Fibroblast of the conjunctiva (primary cell): Measurements from ENCODE around the gene UBE2D1.

Experiments used
- DNase-seq: peaks from one replicate; pipeline ENCODE4 v3.0.0-alpha.2; 2010; ENCODE audit warnings: low read depth

Gene UBE2D1

GRCh38 chr10:58334817-58335305 is at the start of gene UBE2D1:
UBE2D1 (plus strand) TSS chr10:58335006; CDS start chr10:58335202, 196 bp downstream.
- DNase-seq = peak; percentile 24

DNA sequence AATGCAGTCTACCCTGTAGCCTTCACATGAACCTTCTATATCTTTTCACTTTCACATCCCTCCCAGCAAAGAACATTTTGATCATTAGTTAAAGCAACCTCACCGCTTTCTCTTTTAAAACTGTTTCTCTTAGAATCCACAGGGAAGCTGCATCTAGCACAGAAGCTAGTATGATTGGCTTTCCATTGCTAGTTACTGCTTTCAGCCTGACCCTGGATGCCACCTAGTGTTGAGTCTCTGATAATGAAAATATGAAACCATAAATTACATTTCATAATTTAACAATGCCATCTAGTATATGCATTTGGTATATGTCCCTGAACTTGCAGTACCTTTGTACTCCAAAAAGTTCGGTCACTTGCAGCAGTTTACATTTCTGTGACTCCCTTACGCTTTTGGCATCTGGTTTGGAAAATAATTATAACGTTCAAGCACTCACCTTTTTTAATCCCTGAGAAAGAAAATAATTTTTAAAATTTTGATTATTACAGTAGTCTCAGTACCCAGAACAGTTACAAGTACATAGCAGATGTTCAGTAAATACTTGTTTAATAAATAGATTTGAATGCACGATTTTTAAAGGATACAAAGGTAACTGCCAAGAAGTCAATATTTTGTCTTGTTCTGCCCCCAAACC is 43.1 kb upstream of the UBE2D1 start:
- peak; percentile 56 for DNase-seq

DNA sequence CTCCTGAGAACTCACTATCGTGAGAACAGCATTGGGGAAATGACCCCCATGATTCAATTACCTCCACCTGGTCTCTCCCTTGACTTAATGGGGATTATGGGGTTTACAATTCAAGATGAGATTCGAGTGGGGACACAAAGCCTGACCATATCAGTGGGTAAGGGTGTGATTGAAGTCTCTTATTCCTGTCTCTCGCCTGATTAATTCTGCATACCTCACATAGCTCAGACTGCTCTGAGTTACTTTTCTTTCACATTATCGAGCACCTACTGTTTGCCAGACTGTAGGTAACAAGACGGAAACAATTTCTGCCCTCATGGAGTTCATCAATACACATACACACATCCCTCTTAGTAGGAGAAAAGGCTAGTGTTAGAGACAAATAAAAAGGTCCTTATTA is 40.8 kb upstream of the UBE2D1 start:
- DNase-seq = no peak

DNA sequence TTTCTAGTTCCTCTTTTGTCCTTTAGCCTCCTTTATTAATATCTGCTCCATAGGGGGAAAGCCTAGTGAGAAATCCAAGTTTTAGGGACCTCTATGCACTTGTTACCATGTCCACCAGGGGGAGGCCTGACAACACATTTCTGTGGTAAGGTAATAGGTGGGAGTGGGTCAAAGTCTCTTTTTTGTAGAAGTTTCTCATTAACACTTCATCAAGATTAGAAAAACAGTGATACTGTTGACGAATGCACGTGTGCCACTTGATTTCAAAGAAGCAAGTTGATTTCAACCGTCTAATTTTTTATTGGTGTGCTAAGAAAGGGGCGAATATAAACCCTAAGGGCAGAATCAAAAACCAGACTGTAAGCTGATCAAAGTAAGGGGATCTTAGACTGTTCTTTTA is 35.2 kb upstream of the UBE2D1 start:
- peak; percentile 23 for DNase-seq

- DNase-seq = no peak
Measured at GRCh38 chr10:58300676-58301075, 34.1 kb upstream of the UBE2D1 start.

DNA sequence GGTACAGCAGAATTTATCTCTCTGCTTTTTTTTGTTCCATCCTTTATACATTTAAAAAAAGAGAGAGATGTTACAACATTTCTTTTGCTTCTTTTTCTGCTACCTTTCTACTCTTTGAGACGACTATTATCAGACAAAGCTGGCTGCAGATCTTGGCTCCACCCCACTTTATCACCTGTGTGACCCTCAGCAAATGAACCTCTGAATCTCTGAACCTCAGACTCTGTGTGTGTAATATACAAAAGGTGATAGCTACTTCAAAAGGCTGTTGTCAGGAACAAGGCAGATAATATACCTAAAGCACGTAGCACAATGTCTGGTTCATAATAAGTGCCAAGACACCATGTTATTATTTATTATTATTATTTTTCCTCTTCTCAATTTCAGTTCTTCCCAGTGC is 32.6 kb upstream of the UBE2D1 start:
- DNase-seq = no peak

DNA sequence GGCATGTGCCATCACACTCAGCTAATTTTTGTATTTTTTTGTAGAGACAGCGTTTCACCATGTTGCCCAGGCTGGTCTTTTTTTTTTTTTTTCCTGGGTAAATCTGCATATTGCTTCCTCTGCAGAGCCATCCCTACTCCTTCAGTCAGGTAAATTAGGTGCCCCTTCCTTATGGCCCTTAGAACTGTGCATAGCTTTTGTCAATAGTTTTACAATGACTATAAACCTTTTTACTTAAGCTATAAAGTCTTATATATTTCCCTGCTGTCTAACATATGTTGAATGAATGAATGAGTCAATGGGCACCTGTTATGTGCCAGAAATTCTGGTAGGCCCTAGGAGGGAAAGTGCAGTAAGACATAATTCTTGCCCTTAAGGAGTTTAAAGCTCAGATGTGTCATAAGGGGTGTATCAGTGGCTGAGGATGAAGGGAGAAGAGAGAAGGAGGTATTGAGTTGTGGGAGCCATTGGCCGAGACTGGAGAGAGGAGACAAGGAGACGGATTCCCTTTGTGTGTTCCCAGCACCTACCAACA is 30.6 kb upstream of the UBE2D1 start:
- no peak for DNase-seq

DNA sequence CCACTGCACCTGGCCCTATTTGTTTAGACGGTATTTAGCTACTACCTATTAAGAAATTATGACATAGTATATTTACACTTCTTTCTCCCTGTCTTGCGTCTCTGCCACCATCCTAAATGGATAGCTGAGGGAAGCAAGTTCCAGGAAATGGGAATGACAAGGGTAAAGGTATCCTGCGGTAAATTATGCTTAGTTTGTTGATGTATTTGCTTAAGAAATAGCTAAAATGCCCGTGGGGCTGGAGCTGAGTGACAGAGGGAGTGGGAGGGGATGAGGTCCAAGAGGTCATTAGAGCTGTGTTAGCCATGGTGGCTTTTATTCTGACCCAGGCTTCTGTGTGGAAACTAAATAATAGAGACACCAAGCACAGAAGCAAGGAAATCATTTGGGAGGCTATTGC is 29.0 kb upstream of the UBE2D1 start:
- no peak for DNase-seq

DNA sequence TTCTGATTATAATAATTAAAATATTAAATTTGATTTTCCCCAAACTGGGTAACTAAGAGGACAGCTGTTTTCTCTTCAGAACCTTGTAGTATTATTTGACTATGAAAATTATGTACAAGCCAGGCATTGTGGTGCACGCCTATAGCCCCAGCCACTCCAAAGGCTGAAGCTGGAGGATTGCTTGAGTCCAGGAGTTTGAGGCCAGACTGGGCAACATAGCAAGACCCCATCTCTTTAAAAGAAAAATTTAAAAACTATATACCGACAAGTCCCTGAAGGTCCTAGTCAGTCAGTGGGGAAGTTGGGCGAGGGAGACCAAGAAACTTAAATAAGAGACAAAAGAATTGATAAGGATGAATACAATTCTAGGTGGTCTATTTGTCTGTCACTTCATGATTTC is 27.1 kb upstream of the UBE2D1 start:
- no peak for DNase-seq

DNA sequence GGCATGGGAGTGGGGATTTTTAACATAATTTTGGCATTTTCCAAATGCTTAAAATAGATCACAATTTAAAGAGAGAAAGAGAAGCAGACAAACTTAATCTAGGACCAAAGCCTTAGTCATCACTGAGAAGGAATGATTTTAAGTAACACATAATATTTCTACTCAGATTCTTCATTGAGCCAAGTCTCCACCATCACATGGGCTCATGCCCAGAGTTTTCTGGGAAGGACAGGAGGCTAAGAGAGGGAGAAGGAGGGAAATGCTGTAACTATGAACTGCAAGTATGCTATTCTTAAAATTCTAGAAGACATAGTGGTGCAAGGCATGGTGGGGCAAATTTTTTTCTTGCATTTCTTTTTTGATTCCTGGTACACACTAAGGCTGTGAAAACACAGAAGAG is 23.8 kb upstream of the UBE2D1 start:
- no peak for DNase-seq

GRCh38 chr10:58316874-58317273 is 17.9 kb upstream of the UBE2D1 start:
- no peak for DNase-seq

DNA sequence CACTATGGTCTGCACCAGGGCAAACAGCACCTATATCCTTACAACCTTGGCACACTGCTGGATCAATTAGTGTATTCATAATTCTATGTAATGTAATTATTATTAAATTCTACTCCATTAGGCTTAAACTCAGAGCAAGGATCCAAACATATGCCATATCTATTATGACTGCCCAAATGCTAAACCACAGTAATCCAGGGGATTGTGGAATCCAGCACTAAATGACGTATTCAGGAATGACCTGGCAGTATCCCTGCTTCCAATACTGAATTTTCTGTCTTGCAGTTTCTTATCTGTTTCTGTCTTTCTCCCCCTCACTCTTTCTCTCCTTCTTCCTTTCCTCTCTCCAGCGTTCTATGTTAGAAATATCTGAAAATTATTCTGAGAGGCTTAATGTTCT is 16.5 kb upstream of the UBE2D1 start:
- DNase-seq = no peak

DNA sequence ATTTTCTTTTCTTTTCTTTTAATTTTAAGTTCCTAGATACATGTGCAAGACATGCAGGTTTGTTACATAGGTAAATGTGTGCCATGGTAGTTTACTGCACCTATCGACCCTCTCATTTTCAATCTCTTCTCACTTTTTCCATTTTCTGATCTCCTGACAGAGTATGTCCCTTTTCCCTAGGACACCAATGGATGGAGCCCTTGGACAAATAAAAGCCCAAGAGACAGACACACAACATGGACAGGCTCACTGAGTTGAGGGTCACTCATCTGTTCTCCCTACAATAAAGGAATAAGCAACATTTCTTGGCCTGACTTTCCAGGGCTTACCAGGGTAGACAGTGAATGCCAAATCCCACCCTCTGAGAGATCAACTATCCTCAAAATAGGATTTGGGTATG is 15.2 kb upstream of the UBE2D1 start:
- no peak for DNase-seq

DNA sequence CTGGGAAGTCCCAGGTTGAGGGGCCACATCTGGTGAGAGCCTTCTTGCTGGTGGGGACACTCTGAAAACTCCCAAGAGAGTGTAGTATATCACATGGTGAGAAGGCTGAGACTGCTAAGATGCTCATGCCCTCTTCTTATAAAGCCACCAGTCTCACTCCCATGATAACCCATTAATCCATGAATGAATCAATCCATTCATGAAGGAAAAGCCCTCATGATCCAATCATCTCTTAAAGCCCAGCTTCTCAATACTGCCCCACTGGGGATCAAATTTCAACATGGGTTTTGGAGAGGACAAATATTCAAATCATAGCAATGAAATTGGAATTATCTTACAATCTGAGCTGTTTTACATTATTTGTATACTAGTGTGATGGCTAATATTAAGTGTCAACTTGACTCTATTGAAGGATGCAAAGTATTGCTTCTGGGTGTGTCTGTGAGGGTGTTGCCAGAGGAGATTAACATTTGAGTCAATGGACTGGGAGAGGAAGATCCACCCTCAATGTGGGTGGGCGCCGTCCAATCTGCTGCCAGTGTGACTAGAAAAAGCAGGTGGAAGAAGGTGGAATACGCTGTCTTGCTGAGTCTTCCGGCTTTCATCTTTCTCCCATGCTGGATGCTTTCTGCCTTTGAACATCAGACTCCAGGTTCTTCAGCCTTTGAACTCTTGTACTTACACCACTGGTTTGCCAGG is 14.3 kb upstream of the UBE2D1 start:
- no peak for DNase-seq

- no peak for DNase-seq
Measured at GRCh38 chr10:58322072-58322834, 12.6 kb upstream of the UBE2D1 start.

- no peak for DNase-seq
Measured at GRCh38 chr10:58322835-58323209, 12.0 kb upstream of the UBE2D1 start.

DNA sequence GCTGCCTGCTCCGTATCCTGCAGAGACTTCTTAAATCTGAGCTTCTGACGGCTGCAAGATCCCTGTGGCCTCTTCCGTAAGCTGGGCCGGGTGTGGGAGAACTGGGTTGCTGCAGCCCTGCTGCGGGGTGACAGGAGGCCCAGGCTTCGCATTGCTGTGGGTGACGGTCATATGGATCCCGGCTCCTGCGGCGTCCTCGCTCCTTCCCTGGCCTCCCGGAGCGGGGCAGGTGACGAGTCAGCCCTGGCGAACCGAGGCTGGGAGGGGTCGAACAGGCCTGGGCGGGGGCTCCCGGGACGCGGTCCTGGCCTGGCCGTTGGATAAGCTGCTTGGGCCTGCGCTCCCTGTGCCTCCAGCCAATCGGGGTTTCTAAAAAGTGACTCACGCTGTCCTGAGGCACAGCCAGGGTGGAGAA is 7.8 kb upstream of the UBE2D1 start:
- DNase-seq = peak; percentile 18

- DNase-seq = no peak
Measured at GRCh38 chr10:58328233-58328632, 6.6 kb upstream of the UBE2D1 start.

DNA sequence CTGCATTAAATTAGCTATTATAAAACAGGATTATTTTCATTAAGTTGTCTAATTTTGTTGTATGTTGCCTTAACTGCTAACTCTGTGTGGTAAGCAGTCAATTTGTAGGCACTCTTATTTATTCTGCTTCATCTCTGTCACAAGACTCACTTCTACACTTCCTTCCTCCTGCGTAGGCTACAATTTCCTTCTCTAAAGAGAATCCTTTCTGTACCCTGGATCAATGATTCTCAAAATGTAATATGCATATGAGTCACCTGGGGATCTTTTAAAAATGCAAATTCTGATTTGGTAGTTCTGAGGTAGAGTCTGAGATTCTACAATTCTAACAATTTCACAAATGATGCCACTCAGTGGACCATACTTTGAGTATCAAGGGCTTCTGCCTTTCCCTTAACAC is 4.4 kb upstream of the UBE2D1 start:
- DNase-seq = no peak

- DNase-seq = no peak
Measured at GRCh38 chr10:58331646-58332045, 3.2 kb upstream of the UBE2D1 start.

DNA sequence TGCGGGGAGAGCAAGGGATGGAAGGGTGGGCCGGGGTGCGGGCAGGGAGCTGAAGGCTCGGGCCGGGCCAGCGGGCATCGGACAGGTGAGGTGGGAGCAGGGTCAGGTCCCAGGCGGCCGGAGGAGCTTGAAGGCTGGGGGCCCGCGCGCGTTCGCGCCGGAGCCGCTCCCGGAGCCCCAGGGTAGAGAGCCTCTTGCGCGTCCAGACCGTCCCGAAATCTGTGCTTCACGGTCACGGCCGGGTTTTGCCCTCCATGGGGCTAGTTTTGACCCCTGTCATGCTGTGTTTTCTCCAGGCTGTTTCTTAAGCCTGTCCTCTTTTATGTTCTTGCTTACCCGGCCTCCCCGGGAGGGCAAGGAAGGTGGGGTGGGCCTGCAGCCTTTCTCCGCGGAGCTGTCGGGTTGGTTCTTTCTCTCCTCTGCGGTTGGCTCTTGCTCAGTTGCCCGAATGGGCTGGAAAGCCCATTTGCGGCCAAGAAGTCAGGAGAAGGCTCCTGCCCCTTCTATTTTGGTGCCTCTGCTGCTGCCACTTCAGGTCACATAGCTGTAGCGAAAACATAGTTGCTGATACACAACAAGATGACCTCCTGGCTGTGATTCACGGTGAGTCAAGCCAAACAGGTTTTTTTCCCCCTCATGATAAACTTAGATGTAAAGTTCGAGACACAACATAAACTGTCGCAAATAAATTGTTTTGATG is 650 bp downstream of the UBE2D1 start:
- no peak for DNase-seq

GRCh38 chr10:58336242-58336641 is 1.4 kb downstream of the UBE2D1 start:
- no peak for DNase-seq
